RCC 7860 (cell line): Measurements from ENCODE around the gene NT5DC3.

Experiments
- DNase-seq: peaks from one replicate; pipeline ENCODE4 v3.0.0-alpha.2; 2015; ENCODE audit warnings: low spot score
- FAIRE-seq: peaks from 2 replicates; lab custom pipeline; 2012; peaks lifted over from hg19 to GRCh38; lab: Jason Lieb, UNC

Gene NT5DC3

GRCh38 chr12:103785243-103786031 is 55.6 kb downstream of the NT5DC3 start:
- FAIRE-seq (peak; percentile 82), DNase-seq (peak; percentile 21)

GRCh38 chr12:103783744-103784664 is 57.0 kb downstream of the NT5DC3 start:
- DNase-seq (no peak), FAIRE-seq (no peak)

- DNase-seq = no peak
- FAIRE-seq = no peak
Measured at GRCh38 chr12:103782399-103782798, 58.6 kb downstream of the NT5DC3 start.

- DNase-seq = no peak
- FAIRE-seq = no peak
Measured at GRCh38 chr12:103780992-103781391, 60.0 kb downstream of the NT5DC3 start.

- DNase-seq (peak; percentile 10), FAIRE-seq (no peak)
Measured at GRCh38 chr12:103780093-103780440, 61.0 kb downstream of the NT5DC3 start.

- FAIRE-seq (no peak), DNase-seq (peak; percentile 31)
Measured at GRCh38 chr12:103779410-103780092, 61.5 kb downstream of the NT5DC3 start.

- FAIRE-seq (no peak), DNase-seq (no peak)
Measured at GRCh38 chr12:103778781-103779180, 62.3 kb downstream of the NT5DC3 start.

- DNase-seq (no peak), FAIRE-seq (no peak)
Measured at GRCh38 chr12:103774977-103775560, 66.0 kb downstream of the NT5DC3 start.

GRCh38 chr12:103773109-103773910 is 67.7 kb downstream of the NT5DC3 start:
- no peak for FAIRE-seq

GRCh38 chr12:103772367-103773108 is 68.5 kb downstream of the NT5DC3 start:
- DNase-seq = no peak
- FAIRE-seq = no peak

More at GRCh38 chr12:103773109-103773910, 67.7 kb downstream of the NT5DC3 start:
- DNase-seq = no peak

- DNase-seq (no peak), FAIRE-seq (no peak)
Measured at GRCh38 chr12:103771466-103771865, 69.6 kb downstream of the NT5DC3 start.

- FAIRE-seq (no peak), DNase-seq (no peak)
Measured at GRCh38 chr12:103769240-103769945, 71.6 kb downstream of the NT5DC3 start.

GRCh38 chr12:103768467-103769123 is 72.4 kb downstream of the NT5DC3 start:
- DNase-seq (no peak), FAIRE-seq (no peak)

- no peak for DNase-seq
- FAIRE-seq = no peak
Measured at GRCh38 chr12:103766028-103766427, 75.0 kb downstream of the NT5DC3 start.

- DNase-seq (no peak), FAIRE-seq (no peak)
Measured at GRCh38 chr12:103765322-103765721, 75.7 kb downstream of the NT5DC3 start.

GRCh38 chr12:103762473-103762872 is 78.6 kb downstream of the NT5DC3 start:
- no peak for FAIRE-seq

GRCh38 chr12:103758310-103759089 is 82.5 kb downstream of the NT5DC3 start:
- FAIRE-seq (no peak), DNase-seq (no peak)

More at GRCh38 chr12:103762473-103762872, 78.6 kb downstream of the NT5DC3 start:
- DNase-seq = no peak
